PC-3 (cell line): Measurements from ENCODE around the gene SUGCT. TPM values are rescaled to one million over a fixed set of nuclear protein-coding genes. Genes with fewer than 3 reads are reported as not detected.

Experiments
- ATAC-seq: fragments of 200-7000 bp; cut with Tn5 transposase; 2 replicates; pipeline ENCODE4 v1.9.1; 2020; ENCODE audit warnings: mild to moderate bottlenecking, moderate library complexity
- BruUV-seq: library from RNA; stranded (reverse); fragments of 400-500 nt; replicated peaks from 2 replicates; lab custom pipeline; 2021; lab: Mats Ljungman, UMichigan
- CTCF ChIA-PET: fragments of 300-600 bp; sonication (Branson Sonifier 250); formaldehyde crosslinking; loops from one replicate; lab custom pipeline; 2022; ENCODE audit warnings: antibody characterized with exemption; lab: Charles Lee
- POLR2A ChIA-PET: fragments of 300-600 bp; sonication (Branson Sonifier 250); formaldehyde crosslinking; loops from one replicate; lab custom pipeline; 2022; ENCODE audit warnings: antibody characterized with exemption; ENCODE audit not compliant: unreplicated experiment; lab: Charles Lee
- DNase-seq: peaks from one replicate; pipeline ENCODE4 v3.0.0-alpha.2; 2015
- H2AFZ ChIP-seq: fragments of 300-600 bp; sonication (generic); 2 replicates; pipeline ENCODE4 v1.6.0; 2016; ENCODE audit warnings: antibody characterized with exemption, low read length
- H3F3A ChIP-seq: fragments of 300-600 bp; sonication (generic); one replicate; pipeline ENCODE4 v1.6.0; 2017; ENCODE audit warnings: antibody characterized with exemption, low read length, control low read depth, mild to moderate bottlenecking; ENCODE audit not compliant: unreplicated experiment
- H3K27ac ChIP-seq: fragments of 300-600 bp; sonication (generic); 2 replicates; pipeline ENCODE4 v1.5.1; 2016; ENCODE audit warnings: mild to moderate bottlenecking, low read length
- H3K27me3 ChIP-seq: fragments of 300-600 bp; sonication (generic); 2 replicates; pipeline ENCODE4 v1.6.1; 2016; ENCODE audit warnings: low read length, mixed read lengths
- H3K36me3 ChIP-seq: fragments of 300-600 bp; sonication (generic); 2 replicates; pipeline ENCODE4 v1.6.1; 2016; ENCODE audit warnings: low read depth, mixed run types, low read length, mixed read lengths
- H3K4me1 ChIP-seq: fragments of 300-600 bp; sonication (generic); 2 replicates; pipeline ENCODE4 v1.5.1; 2016; ENCODE audit warnings: low read length; ENCODE audit not compliant: insufficient read depth
- H3K4me2 ChIP-seq: fragments of 300-600 bp; sonication (generic); 2 replicates; pipeline ENCODE4 v1.6.0; 2016; ENCODE audit warnings: low read length
- H3K4me3 ChIP-seq: fragments of 300-600 bp; sonication (generic); 2 replicates; pipeline ENCODE4 v1.5.1; 2016; ENCODE audit warnings: mild to moderate bottlenecking, low read length, mixed read lengths
- H3K79me2 ChIP-seq: fragments of 300-600 bp; sonication (generic); 2 replicates; pipeline ENCODE4 v1.6.1; 2017; ENCODE audit warnings: low read length, mixed read lengths
- H3K9ac ChIP-seq: fragments of 300-600 bp; sonication (generic); 2 replicates; pipeline ENCODE4 v1.6.0; 2016; ENCODE audit warnings: mild to moderate bottlenecking, low read length
- H3K9me2 ChIP-seq: fragments of 300-600 bp; sonication (generic); replicated peaks from 2 replicates; pipeline ENCODE4 v1.6.1; 2016; ENCODE audit warnings: mixed run types, low read length, mixed read lengths
- H3K9me3 ChIP-seq: fragments of 300-600 bp; sonication (generic); 2 replicates; pipeline ENCODE4 v1.6.1; 2016; ENCODE audit warnings: low read length, mixed read lengths
- H4K20me1 ChIP-seq: fragments of 300-600 bp; sonication (generic); 2 replicates; pipeline ENCODE4 v1.6.1; 2016; ENCODE audit warnings: low read length, mixed read lengths
- EZH2 ChIP-seq: fragments of 300-600 bp; sonication (generic); IDR thresholded peaks from one replicate; pipeline ENCODE4 v1.6.1; 2017; ENCODE audit warnings: antibody characterized with exemption, mild to moderate bottlenecking, low read length; ENCODE audit not compliant: unreplicated experiment
- EZH2phosphoT487 ChIP-seq: fragments of 300-600 bp; sonication (generic); IDR thresholded peaks from 2 replicates; pipeline ENCODE4 v1.6.1; 2018; ENCODE audit warnings: mild to moderate bottlenecking, antibody characterized with exemption, low read length, borderline replicate concordance
- intact Hi-C: fragments of 100-400 bp; cut with micrococcal nuclease; formaldehyde crosslinking; loops from 2 replicates; pipeline ENCODE4 v1.9.0; 2023
- total RNA-seq: library from RNA; depleted of rRNA; stranded (reverse); fragments of >200 nt; gene quantifications from 2 replicates; pipeline ENCODE4 v1.2.3, GENCODE V29; 2014
- TF ChIP-seq, protein P1 (sequence below): fragments of 300-600 bp; sonication (generic); conservative IDR thresholded peaks from 2 replicates; pipeline ENCODE4 v1.5.1; 2017; ENCODE audit warnings: antibody characterized with exemption, low read depth, mild to moderate bottlenecking, low read length

The SUGCT gene
- total RNA-seq, 1 experiment from 2014 or later = 2.9 TPM

DNA sequence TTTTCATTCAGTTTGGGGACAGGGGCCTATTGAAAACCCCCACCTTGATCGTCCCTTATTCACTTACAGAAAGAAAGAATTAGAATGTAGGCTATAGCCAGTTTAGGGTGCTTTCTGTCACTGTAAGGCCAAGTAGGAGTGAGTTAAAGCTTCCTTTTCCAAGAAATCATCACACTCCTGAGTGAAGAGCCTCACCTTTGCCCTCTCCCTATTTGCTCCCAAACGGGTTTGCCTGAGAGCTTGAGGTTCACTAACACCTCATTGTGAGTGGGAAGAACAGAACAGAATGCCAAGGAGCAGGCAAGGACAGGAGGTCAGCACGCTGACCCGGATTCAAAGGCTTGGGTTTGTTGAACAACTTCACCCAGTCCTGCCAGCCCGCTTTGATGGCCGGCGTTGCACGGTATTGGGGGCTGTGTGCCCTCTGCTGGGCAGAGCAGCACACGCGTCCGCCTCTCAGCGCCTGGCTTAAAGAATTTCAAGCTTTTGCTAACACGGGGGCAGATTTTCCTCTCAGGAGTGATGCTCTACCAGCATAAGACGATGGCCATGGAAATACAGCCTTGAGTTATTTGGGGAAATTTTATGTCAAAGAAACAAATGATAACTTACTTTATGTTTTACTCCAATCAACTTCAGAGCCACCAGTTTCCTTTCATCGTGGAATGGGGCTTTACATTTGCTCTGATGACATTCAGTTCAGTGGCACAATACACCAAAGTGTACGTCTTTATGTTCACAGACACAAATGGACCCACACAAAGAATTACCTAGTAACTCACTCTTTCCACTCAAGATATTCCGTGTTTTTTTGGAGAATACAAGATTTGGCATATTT, 470.0 kb downstream of the SUGCT start:
- Histone ChIP-seq H3K79me2 (no peaks in the 10 kb centered on the region), H3K9me3 (no peaks in the 10 kb centered on the region), H3K4me1 (peaks cover 11% of the 10 kb centered on the region), H3K27me3 (no peaks in the 10 kb centered on the region), H3K27ac (no peak overlapping the region), H4K20me1 (no peaks in the 10 kb centered on the region), H3K36me3 (no peaks in the 10 kb centered on the region), H2AFZ (no peak overlapping the region), H3K4me2 (no peak overlapping the region), H3K9ac (no peak overlapping the region), H3K9me2 (no peaks in the 10 kb centered on the region), H3K4me3 (no peak overlapping the region), H3F3A (no peaks in the 10 kb centered on the region)
- ATAC-seq = no peak
- TF ChIP-seq EZH2 (no peak), EZH2phosphoT487 (no peak)
- TF ChIP-seq, protein P1, sequence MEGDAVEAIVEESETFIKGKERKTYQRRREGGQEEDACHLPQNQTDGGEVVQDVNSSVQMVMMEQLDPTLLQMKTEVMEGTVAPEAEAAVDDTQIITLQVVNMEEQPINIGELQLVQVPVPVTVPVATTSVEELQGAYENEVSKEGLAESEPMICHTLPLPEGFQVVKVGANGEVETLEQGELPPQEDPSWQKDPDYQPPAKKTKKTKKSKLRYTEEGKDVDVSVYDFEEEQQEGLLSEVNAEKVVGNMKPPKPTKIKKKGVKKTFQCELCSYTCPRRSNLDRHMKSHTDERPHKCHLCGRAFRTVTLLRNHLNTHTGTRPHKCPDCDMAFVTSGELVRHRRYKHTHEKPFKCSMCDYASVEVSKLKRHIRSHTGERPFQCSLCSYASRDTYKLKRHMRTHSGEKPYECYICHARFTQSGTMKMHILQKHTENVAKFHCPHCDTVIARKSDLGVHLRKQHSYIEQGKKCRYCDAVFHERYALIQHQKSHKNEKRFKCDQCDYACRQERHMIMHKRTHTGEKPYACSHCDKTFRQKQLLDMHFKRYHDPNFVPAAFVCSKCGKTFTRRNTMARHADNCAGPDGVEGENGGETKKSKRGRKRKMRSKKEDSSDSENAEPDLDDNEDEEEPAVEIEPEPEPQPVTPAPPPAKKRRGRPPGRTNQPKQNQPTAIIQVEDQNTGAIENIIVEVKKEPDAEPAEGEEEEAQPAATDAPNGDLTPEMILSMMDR = peak; percentile 44; the same call in 1 of the 2 replicates
- ChIA-PET CTCF (no interaction called here), POLR2A (no interaction called here)
- DNase-seq = no peak
- intact Hi-C loops = no loop called here
- no TSS peak for BruUV-seq

DNA sequence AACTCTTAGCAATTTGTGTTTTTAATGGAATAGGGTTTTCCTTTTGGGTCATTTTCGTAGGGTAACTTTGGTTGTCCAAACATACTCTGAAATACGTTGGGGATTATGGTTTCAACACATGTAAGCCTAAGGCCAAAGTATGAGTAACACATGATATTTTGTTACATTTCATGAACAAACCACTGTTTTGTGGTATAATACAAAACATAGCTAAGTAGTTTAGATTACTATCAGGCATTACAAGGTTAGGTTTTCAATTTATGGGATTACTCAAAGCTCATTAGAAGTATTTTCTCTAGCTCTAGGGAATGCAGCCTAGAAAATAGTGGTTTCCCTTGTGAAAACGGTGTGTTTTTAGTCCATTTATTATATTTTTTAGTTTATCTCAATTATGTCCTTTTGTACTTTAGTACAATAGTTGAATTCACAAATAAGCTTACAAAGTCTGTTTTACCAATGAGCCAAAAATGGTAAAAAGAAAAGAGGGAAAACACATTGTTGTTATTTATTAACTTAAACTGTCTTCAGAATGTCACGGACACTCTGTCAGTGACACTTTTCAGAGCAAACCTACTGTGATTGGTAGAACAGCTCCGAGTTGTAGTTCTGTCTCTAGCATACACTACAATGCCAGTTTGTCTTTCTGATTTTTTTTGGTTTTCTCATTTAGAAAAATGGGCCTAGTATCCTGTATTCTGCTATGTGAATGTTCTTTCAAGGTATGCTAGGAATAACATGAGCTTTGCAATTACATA, 473.7 kb downstream of the SUGCT start:
- no peak overlapping the region for H3K27ac ChIP-seq
- H3K4me3 ChIP-seq = no peak overlapping the region
- no peaks in the 10 kb centered on the region for H3K9me2 ChIP-seq
- TF ChIP-seq EZH2phosphoT487 (no peak), EZH2 (no peak)
- ChIA-PET POLR2A (no interaction called here), CTCF (no interaction called here)
- H3K9ac ChIP-seq = no peak overlapping the region
- BruUV-seq = no TSS peak
- ATAC-seq (peak; percentile 58), DNase-seq (peak; percentile 69)
- H3K79me2 ChIP-seq = no peaks in the 10 kb centered on the region
- H3F3A ChIP-seq = no peaks in the 10 kb centered on the region
- no peaks in the 10 kb centered on the region for H3K9me3 ChIP-seq
- no peaks in the 10 kb centered on the region for H3K36me3 ChIP-seq
- no peak overlapping the region for H2AFZ ChIP-seq
- no peaks in the 10 kb centered on the region for H4K20me1 ChIP-seq
- H3K4me1 ChIP-seq = peaks cover 11% of the 10 kb centered on the region
- intact Hi-C loops = no loop called here
- H3K4me2 ChIP-seq = no peak overlapping the region
- no peaks in the 10 kb centered on the region for H3K27me3 ChIP-seq

DNA sequence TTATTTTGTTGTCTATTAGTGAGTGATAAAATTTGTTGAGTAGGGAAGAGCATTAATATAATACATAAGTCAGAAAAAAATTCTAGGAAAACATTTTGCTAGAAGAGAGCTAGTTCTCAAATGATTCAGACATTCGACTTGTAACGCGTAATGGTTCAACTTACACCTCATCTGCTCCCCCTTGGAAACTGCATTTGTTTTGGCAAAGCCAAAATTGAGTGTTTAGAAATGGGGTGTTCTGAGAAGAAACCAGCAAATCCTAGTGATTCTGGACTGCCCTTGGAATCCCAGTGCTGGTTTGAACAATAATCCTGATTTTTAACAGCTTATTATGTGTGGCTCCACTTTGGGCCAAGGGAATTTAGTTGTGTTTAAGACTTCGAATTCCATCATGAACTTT, 475.7 kb downstream of the SUGCT start:
- CTCF ChIA-PET = no interaction called here
- H3F3A ChIP-seq = no peaks in the 10 kb centered on the region
- peaks cover 11% of the 10 kb centered on the region for H3K4me1 ChIP-seq
- no peak overlapping the region for H3K4me2 ChIP-seq
- no peak overlapping the region for H3K4me3 ChIP-seq
- no peaks in the 10 kb centered on the region for H3K9me3 ChIP-seq
- POLR2A ChIA-PET = no interaction called here
- H3K27me3 ChIP-seq = no peaks in the 10 kb centered on the region
- H3K79me2 ChIP-seq = no peaks in the 10 kb centered on the region
- no peak overlapping the region for H2AFZ ChIP-seq
- no peak for DNase-seq
- no peak for ATAC-seq
- H4K20me1 ChIP-seq = no peaks in the 10 kb centered on the region
- TF ChIP-seq EZH2 (no peak), EZH2phosphoT487 (no peak)
- TF ChIP-seq, protein P1 = no peak
- H3K36me3 ChIP-seq = no peaks in the 10 kb centered on the region
- no TSS peak for BruUV-seq
- H3K9ac ChIP-seq = no peak overlapping the region
- no peaks in the 10 kb centered on the region for H3K9me2 ChIP-seq
- intact Hi-C loops = no loop called here
- no peak overlapping the region for H3K27ac ChIP-seq
